NT2/D1 (cell line): ENCODE data around the gene NACAD.

Experiments used
- DNase-seq: peaks from one replicate; pipeline ENCODE4 v3.0.0-alpha.2; 2011; ENCODE audit warnings: low read depth, low spot score
- H3K27me3 ChIP-seq: 2 replicates; pipeline ENCODE4 v1.6.0; 2011; ENCODE audit warnings: mild to moderate bottlenecking; ENCODE audit not compliant: insufficient read length, insufficient read depth
- H3K36me3 ChIP-seq: 2 replicates; pipeline ENCODE4 v1.6.1; 2011; ENCODE audit warnings: mild to moderate bottlenecking, low read length, mixed read lengths; ENCODE audit not compliant: insufficient read depth, insufficient read length
- H3K4me1 ChIP-seq: 2 replicates; pipeline ENCODE4 v1.5.1; 2011; ENCODE audit not compliant: insufficient read depth, insufficient read length
- H3K4me3 ChIP-seq: 2 replicates; pipeline ENCODE4 v1.5.1; 2011; ENCODE audit warnings: low read depth; ENCODE audit not compliant: insufficient read length
- H3K9ac ChIP-seq: 2 replicates; pipeline ENCODE4 v1.6.0; 2011; ENCODE audit warnings: low read depth; ENCODE audit not compliant: insufficient read length
- H3K9me3 ChIP-seq: 2 replicates; pipeline ENCODE4 v1.5.1; 2011; ENCODE audit warnings: mild to moderate bottlenecking, low read length; ENCODE audit not compliant: insufficient read depth
- SUZ12 ChIP-seq: IDR thresholded peaks from 2 replicates; pipeline ENCODE4 v1.6.1; 2011; ENCODE audit not compliant: insufficient read length, insufficient read depth; ENCODE audit errors: extremely low read depth
- YY1 ChIP-seq: IDR thresholded peaks from 2 replicates; pipeline ENCODE4 v1.6.1; 2011; ENCODE audit not compliant: insufficient read length, insufficient read depth
- ZNF274 ChIP-seq: IDR thresholded peaks from 2 replicates; pipeline ENCODE4 v1.6.1; 2011; ENCODE audit warnings: mild to moderate bottlenecking, low read depth, low read length

Gene NACAD

GRCh38 chr7:45088821-45089340, at the start of gene NACAD:
TSS of gene NACAD (minus strand) at chr7:45088969. CDS start at chr7:45088894, 75 bp downstream.
- Histone ChIP-seq H3K4me1 (peaks cover 15% of the 10 kb centered on the region), H3K9me3 (no peaks in the 10 kb centered on the region), H3K36me3 (peaks cover 13% of the 10 kb centered on the region), H3K9ac (peak within 1 kb of the TSS; percentile 42), H3K4me3 (peak within 1 kb of the TSS; percentile 50), H3K27me3 (peaks cover 18% of the 10 kb centered on the region)
- TF ChIP-seq SUZ12, result no peak
- TF ChIP-seq ZNF274, result no peak
- TF ChIP-seq YY1, result no peak
- DNase-seq, result no peak

DNA sequence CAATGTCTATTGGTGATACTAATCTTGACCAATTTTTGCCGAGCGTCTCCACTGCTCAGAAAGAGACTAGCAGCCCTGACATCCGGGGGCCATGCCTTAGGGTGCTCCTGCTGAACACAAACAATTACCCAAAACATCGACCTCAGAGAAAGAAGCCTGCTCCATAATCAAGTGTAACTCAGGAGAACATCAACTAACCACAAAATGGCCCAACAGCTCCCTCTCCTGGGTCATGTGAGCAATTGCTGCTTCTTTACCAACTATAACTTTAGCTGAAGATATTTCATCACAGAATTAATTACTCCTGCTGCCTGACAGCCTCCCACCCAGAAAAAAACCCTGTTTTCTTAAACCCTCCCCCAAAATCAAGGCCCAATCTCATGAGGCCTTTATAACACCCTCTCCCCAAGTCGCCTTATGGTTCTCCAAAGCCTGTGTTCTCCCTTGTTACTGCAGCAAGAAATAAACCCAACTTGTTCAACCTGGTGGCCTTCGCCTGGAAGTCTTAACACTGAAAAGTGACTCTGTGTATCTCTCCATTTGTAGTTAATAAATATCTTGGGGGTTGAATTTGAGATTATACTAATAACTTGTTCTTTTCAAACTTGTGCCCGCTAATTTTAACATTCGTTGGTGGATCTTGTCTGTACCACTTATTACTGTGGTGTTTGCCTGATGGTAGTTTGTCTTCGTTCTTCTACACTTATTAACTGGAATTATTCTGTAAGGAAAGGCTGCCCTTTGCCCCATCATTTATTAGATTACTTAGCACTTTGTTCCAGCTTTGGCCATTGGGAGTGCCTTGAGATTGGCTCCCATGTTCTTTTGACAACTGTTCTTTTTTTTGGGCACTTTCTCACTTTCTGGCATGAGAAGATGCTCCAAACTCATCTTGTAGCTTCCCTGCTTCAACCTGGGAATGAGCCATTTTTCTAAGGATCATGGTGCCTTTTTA, 47.6 kb upstream of the NACAD start:
- TF ChIP-seq YY1 (no peak), ZNF274 (no peak), SUZ12 (no peak)
- no peaks in the 10 kb centered on the region for H3K27me3 ChIP-seq

DNA sequence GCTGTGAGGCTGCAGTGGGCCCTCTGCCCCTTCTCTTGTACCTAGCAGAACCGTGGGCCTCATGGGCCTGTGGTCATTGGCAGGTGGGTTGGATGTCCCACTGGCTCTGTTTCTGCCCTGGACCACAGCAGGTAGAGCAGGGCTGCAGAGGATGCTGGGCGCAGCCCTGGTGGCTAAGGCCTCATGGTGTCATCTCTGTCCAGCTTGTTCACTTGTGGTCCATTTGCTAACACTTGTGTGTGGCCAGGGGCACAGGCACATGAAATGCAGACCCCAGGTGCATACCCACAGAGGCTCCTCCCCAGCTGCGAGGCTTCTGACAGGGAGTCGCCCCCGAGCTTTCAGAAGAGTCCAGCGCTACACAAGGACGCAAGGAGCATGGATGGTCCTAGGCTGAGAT, 45.1 kb upstream of the NACAD start:
- Histone ChIP-seq H3K9me3 (no peaks in the 10 kb centered on the region), H3K4me1 (peaks cover 5% of the 10 kb centered on the region), H3K36me3 (no peaks in the 10 kb centered on the region), H3K4me3 (no peak overlapping the region), H3K9ac (no peak overlapping the region), H3K27me3 (no peaks in the 10 kb centered on the region)
- no peak for DNase-seq
- TF ChIP-seq SUZ12 (no peak), YY1 (no peak), ZNF274 (no peak)

More for the DNA sequence above, 47.6 kb upstream of the NACAD start:
- H3K36me3 ChIP-seq, result no peaks in the 10 kb centered on the region
- no peaks in the 10 kb centered on the region for H3K9me3 ChIP-seq
- no peak overlapping the region for H3K9ac ChIP-seq
- no peaks in the 10 kb centered on the region for H3K4me1 ChIP-seq
- no peak overlapping the region for H3K4me3 ChIP-seq
- DNase-seq, result peak; percentile 81

GRCh38 chr7:45133352-45133751, 44.6 kb upstream of the NACAD start:
- no peaks in the 10 kb centered on the region for H3K36me3 ChIP-seq
- DNase-seq, result no peak
- H3K9ac ChIP-seq, result no peak overlapping the region
- no peaks in the 10 kb centered on the region for H3K9me3 ChIP-seq
- peaks cover 5% of the 10 kb centered on the region for H3K4me1 ChIP-seq
- H3K27me3 ChIP-seq, result no peaks in the 10 kb centered on the region
- no peak for TF ChIP-seq ZNF274
- no peak for TF ChIP-seq YY1
- no peak for TF ChIP-seq SUZ12
- no peak overlapping the region for H3K4me3 ChIP-seq

- H3K36me3 ChIP-seq, result no peaks in the 10 kb centered on the region
- DNase-seq, result no peak
- H3K4me3 ChIP-seq, result no peak overlapping the region
- peaks cover 5% of the 10 kb centered on the region for H3K4me1 ChIP-seq
- H3K27me3 ChIP-seq, result no peaks in the 10 kb centered on the region
- TF ChIP-seq ZNF274 (no peak), SUZ12 (no peak), YY1 (no peak)
- no peak overlapping the region for H3K9ac ChIP-seq
- H3K9me3 ChIP-seq, result no peaks in the 10 kb centered on the region
These were observed 44.0 kb upstream of the NACAD start for GRCh38 chr7:45132708-45133320.

GRCh38 chr7:45131891-45132290, 43.1 kb upstream of the NACAD start:
- no peak for TF ChIP-seq ZNF274
- TF ChIP-seq SUZ12, result no peak
- TF ChIP-seq YY1, result no peak
- no peaks in the 10 kb centered on the region for H3K36me3 ChIP-seq
- no peak overlapping the region for H3K4me3 ChIP-seq
- no peak overlapping the region for H3K9ac ChIP-seq
- DNase-seq, result no peak
- H3K27me3 ChIP-seq, result no peaks in the 10 kb centered on the region
- H3K9me3 ChIP-seq, result no peaks in the 10 kb centered on the region
- peaks cover 5% of the 10 kb centered on the region for H3K4me1 ChIP-seq

- Histone ChIP-seq H3K4me1 (peaks cover 8% of the 10 kb centered on the region), H3K36me3 (no peaks in the 10 kb centered on the region), H3K9ac (no peak overlapping the region), H3K9me3 (no peaks in the 10 kb centered on the region), H3K4me3 (no peak overlapping the region), H3K27me3 (no peaks in the 10 kb centered on the region)
- TF ChIP-seq ZNF274 (no peak), YY1 (no peak), SUZ12 (no peak)
- DNase-seq, result no peak
These were observed 42.1 kb upstream of the NACAD start for GRCh38 chr7:45130910-45131309.
